Colonic mucosa (tissue), 4 donors: ENCODE results near the gene BLTP1. TPM values are rescaled to one million over a fixed set of nuclear protein-coding genes. Genes with fewer than 3 reads are reported as not detected.

Experiments
- DNase-seq: peaks from one replicate; pipeline ENCODE4 v3.0.0-alpha.2; 2020
- H3K27ac ChIP-seq: fragments of 200-600 bp; one replicate; pipeline ENCODE4 v1.8.0; 2021
- H3K27me3 ChIP-seq: fragments of 200-600 bp; one replicate; pipeline ENCODE4 v1.8.0; 2021
- H3K36me3 ChIP-seq: fragments of 200-600 bp; one replicate; pipeline ENCODE4 v1.8.0; 2021
- H3K4me1 ChIP-seq: fragments of 200-600 bp; one replicate; pipeline ENCODE4 v1.8.0; 2021; ENCODE audit warnings: mild to moderate bottlenecking
- H3K4me3 ChIP-seq: fragments of 200-600 bp; one replicate; pipeline ENCODE4 v1.8.0; 2021
- H3K9ac ChIP-seq, 2 donors: one replicate each; pipeline ENCODE4 v1.7.0; 2013; ENCODE audit warnings: control low read depth in 2 of 2, low read depth in 2 of 2, low read length in 2 of 2
- H3K9me3 ChIP-seq: fragments of 200-600 bp; one replicate; pipeline ENCODE4 v1.8.0; 2021
- CTCF ChIP-seq: fragments of 200-600 bp; IDR thresholded peaks from one replicate; pipeline ENCODE4 v1.8.0; 2022; ENCODE audit warnings: antibody characterized with exemption, mild to moderate bottlenecking
- intact Hi-C: fragments of 100-400 bp; cut with DNase I; formaldehyde crosslinking; loops from one replicate; pipeline ENCODE4 v1.14.1; 2022
- total RNA-seq, 2 donors: library from RNA; stranded (reverse); fragmentation: NEBNext Ultra II Directional in 1 of 2; extraction: Animal tissue kit (Norgen Biotek cat#: 25700) in 1 of 2; gene quantifications; one replicate each; pipeline ENCODE4 v1.2.1, GENCODE V29; 2021
- donor health status: healthy.
- donor health status: DM: no; HTN: no; CAD: no.
- donor health status: DM: no; HTN: no; CAD: no.

BLTP1 gene
- total RNA-seq, 2 donors from 2014 or later = 47.8 to 80.1 TPM

- intact Hi-C loops = no loop called here
- no peak overlapping the region for H3K27ac ChIP-seq
- H3K27me3 ChIP-seq = no peaks in the 10 kb centered on the region
- H3K4me3 ChIP-seq = no peak overlapping the region
- H3K36me3 ChIP-seq = no peaks in the 10 kb centered on the region
- H3K4me1 ChIP-seq = peaks cover 8% of the 10 kb centered on the region
- peak; percentile 27 for DNase-seq
- H3K9me3 ChIP-seq = no peaks in the 10 kb centered on the region
- H3K9ac ChIP-seq = no peak overlapping the region
- no peak for TF ChIP-seq CTCF
Observed at GRCh38 chr4:122163767-122164166, 11.6 kb downstream of the BLTP1 start.

- no peak for DNase-seq
- Histone ChIP-seq H3K27me3 (no peaks in the 10 kb centered on the region), H3K9me3 (no peaks in the 10 kb centered on the region), H3K4me3 (no peak overlapping the region), H3K9ac (no peak overlapping the region), H3K4me1 (peaks cover 8% of the 10 kb centered on the region), H3K36me3 (no peaks in the 10 kb centered on the region), H3K27ac (no peak overlapping the region)
- intact Hi-C loops = no loop called here
- no peak for TF ChIP-seq CTCF
Observed at GRCh38 chr4:122167369-122167768, 15.2 kb downstream of the BLTP1 start.

GRCh38 chr4:122170775-122171174, 18.6 kb downstream of the BLTP1 start:
- no peak for DNase-seq
- intact Hi-C loops = no loop called here
- H3K4me1 ChIP-seq = no peaks in the 10 kb centered on the region
- H3K9ac ChIP-seq = no peak overlapping the region
- no peak overlapping the region for H3K4me3 ChIP-seq
- no peaks in the 10 kb centered on the region for H3K27me3 ChIP-seq
- H3K9me3 ChIP-seq = no peaks in the 10 kb centered on the region
- H3K27ac ChIP-seq = no peak overlapping the region
- no peak for TF ChIP-seq CTCF
- H3K36me3 ChIP-seq = no peaks in the 10 kb centered on the region

- Histone ChIP-seq H3K27me3 (no peaks in the 10 kb centered on the region), H3K9me3 (no peaks in the 10 kb centered on the region), H3K4me3 (no peak overlapping the region), H3K36me3 (no peaks in the 10 kb centered on the region), H3K27ac (no peak overlapping the region), H3K4me1 (no peaks in the 10 kb centered on the region), H3K9ac (no peak overlapping the region)
- no peak for DNase-seq
- intact Hi-C loops = no loop called here
- TF ChIP-seq CTCF = no peak
Observed at GRCh38 chr4:122171323-122171722, 19.2 kb downstream of the BLTP1 start.

- TF ChIP-seq CTCF = no peak
- Histone ChIP-seq H3K27ac (no peak overlapping the region), H3K4me3 (no peak overlapping the region), H3K9ac (no peak overlapping the region), H3K9me3 (no peaks in the 10 kb centered on the region), H3K36me3 (no peaks in the 10 kb centered on the region), H3K27me3 (no peaks in the 10 kb centered on the region), H3K4me1 (no peaks in the 10 kb centered on the region)
- intact Hi-C loops = no loop called here
- DNase-seq = no peak
Observed at GRCh38 chr4:122172266-122172665, 20.1 kb downstream of the BLTP1 start.

GRCh38 chr4:122178961-122179360, 26.8 kb downstream of the BLTP1 start:
- Histone ChIP-seq H3K27ac (no peak overlapping the region), H3K9me3 (no peaks in the 10 kb centered on the region), H3K36me3 (no peaks in the 10 kb centered on the region), H3K4me1 (no peaks in the 10 kb centered on the region), H3K27me3 (no peaks in the 10 kb centered on the region), H3K9ac (no peak overlapping the region), H3K4me3 (no peak overlapping the region)
- no peak for TF ChIP-seq CTCF
- no peak for DNase-seq
- intact Hi-C loops = no loop called here
